ENCODE measurements around the gene TSPAN18.

- TF ChIP-seq CTCF (IDR thresholded peaks at IDR 0.05; ENCODE audit: low read length) (no peak), EZH2 (IDR thresholded peaks at IDR 0.05; ENCODE audit: borderline replicate concordance, low read length) (no peak)
These were observed 25.5 kb downstream of the TSPAN18 start for GRCh38 chr11:44752300-44752699.

Measured in OCI-LY1 (cell line).